Heart left ventricle (tissue), 16 donors: ENCODE data around the gene KLHL26. TPM values are rescaled to one million over a fixed set of nuclear protein-coding genes. Genes with fewer than 3 reads are reported as not detected.

ENCODE experiments used
- ATAC-seq, 4 donors: fragments of 200-7000 bp; cut with Tn5 transposase; one replicate each; pipeline ENCODE4 v1.9.1; 2020 to 2022; ENCODE audit warnings: moderate library complexity in 4 of 4, mild to moderate bottlenecking in 3 of 4, moderate number of reproducible peaks in 1 of 4
- DNase-seq, 5 donors: peaks; one replicate each; pipeline ENCODE4 v3.0.0-alpha.2; 2020
- H3K27ac ChIP-seq, 12 donors: fragments of 200-600 bp; sonication (generic) in 4 of 12; one replicate each; pipeline versions ENCODE4 v1.5.0 to v1.8.0; 2016 to 2022; ENCODE audit warnings: mild to moderate bottlenecking in 2 of 12
- H3K27me3 ChIP-seq, 9 donors: fragments of 200-600 bp; sonication (generic) in 2 of 9; one replicate each; pipeline versions ENCODE4 v1.5.1 to v1.8.0; 2016 to 2022; ENCODE audit warnings: mild to moderate bottlenecking in 3 of 9
- H3K36me3 ChIP-seq, 9 donors: fragments of 200-600 bp; sonication (generic) in 2 of 9; one replicate each; pipeline versions ENCODE4 v1.5.0 to v1.8.0; 2018 to 2022; ENCODE audit warnings: mild to moderate bottlenecking in 2 of 9
- H3K4me1 ChIP-seq, 12 donors: fragments of 200-600 bp; sonication (generic) in 4 of 12; one replicate each; pipeline versions ENCODE4 v1.5.0 to v1.8.0; 2016 to 2022; ENCODE audit warnings: mild to moderate bottlenecking in 3 of 12
- H3K4me3 ChIP-seq, 12 donors: fragments of 200-600 bp; sonication (generic) in 4 of 12; one replicate each; pipeline versions ENCODE4 v1.5.0 to v1.8.0; 2017 to 2022; ENCODE audit warnings: mild to moderate bottlenecking in 9 of 12, moderate library complexity in 4 of 12
- H3K9me3 ChIP-seq, 12 donors: fragments of 200-600 bp; sonication (generic) in 4 of 12; one replicate each; pipeline versions ENCODE4 v1.5.0 to v1.8.0; 2016 to 2022; ENCODE audit warnings: mild to moderate bottlenecking in 1 of 12
- POLR2A ChIP-seq, 2 donors: fragments of 450-650 bp; IDR thresholded peaks; one replicate each; pipeline ENCODE4 v1.6.1; 2017; ENCODE audit warnings: antibody characterized with exemption in 2 of 2, mild to moderate bottlenecking in 2 of 2, moderate library complexity in 2 of 2
- WGBS, 4 donors: extraction: QIAGEN DNeasy Blood & Tissue Kit in 2 of 4; methylation state at CpG; one replicate each; pipeline versions ENCODE4 v1.1.5 to v1.1.7; 2013 to 2018; 5-methylcytosine and 5-hydroxymethylcytosine counted together
- intact Hi-C, 10 donors: fragments of 100-400 bp; cut with DNase I; formaldehyde crosslinking; loops; one replicate each; pipeline versions ENCODE4 v1.11.1 to v1.14.2; 2022
- polyA plus RNA-seq, 2 donors: library from polyadenylated mRNA; stranded (reverse); fragments of 200-250 nt; gene quantifications; one replicate each; pipeline ENCODE4 v1.2.3, GENCODE V29; 2013
- total RNA-seq, 9 donors: library from RNA; depleted of rRNA in 2 of 9; stranded (reverse); fragments of >200 nt in 2 of 9; fragmentation: NEBNext Ultra II Directional in 3 of 9; extraction: Animal tissue kit (Norgen Biotek cat#: 25700) in 3 of 9; gene quantifications; one replicate each; pipeline versions ENCODE4 v1.1.0 to v1.2.4, GENCODE V29; 2016 to 2023
- TF ChIP-seq, protein P1 (sequence below), 12 donors: fragments of 200-600 bp; sonication (generic) in 4 of 12; IDR thresholded peaks; one replicate each; pipeline versions ENCODE4 v1.5.0 to v1.8.0; 2018 to 2022; ENCODE audit warnings: antibody characterized with exemption in 12 of 12, mild to moderate bottlenecking in 5 of 12
- donor health status: ischemic (EF 13 %, LVEDD 7.1; RV severe dilation, severe dysfunction).
- donor health status: healthy with polysubstance abuse.
- donor health status: DM: no; HTN: yes; CAD: no.
- donor health status: DM: no; HTN: no; CAD: no.
- donor health status: ischemic (EF 25% LVEDD 6.9; RV normal size, moderate dysfunction).
- donor health status: ischemic (EF 25% LVEDD 5.7; RV mildly dilated, moderate dysfunction).
- donor health status: healthy.
- donor health status: DM: yes; HTN: yes; CAD: no.
- donor health status: ischemic (EF 35%, LVEDD 5.7; RV mildly dilated, moderate dysfunction).
- donor health status: nonischemic (EF 11% LVEDD 7.7; RV severe dilation, severe dysfunction).
- donor health status: DM: yes; HTN: yes; CAD: no.
- donor health status: PGD.
- donor health status: ischemic (EF 29% LVEDD 5.4; RV normal size, mild dysfunction).
- donor health status: nonischemic (EF 23%, LVEDD 6.1; RV moderate dilation, normal function).

KLHL26 gene
- total and polyA plus RNA-seq, 11 donors = 2.8 to 11.4 (median 5.8) TPM

DNA sequence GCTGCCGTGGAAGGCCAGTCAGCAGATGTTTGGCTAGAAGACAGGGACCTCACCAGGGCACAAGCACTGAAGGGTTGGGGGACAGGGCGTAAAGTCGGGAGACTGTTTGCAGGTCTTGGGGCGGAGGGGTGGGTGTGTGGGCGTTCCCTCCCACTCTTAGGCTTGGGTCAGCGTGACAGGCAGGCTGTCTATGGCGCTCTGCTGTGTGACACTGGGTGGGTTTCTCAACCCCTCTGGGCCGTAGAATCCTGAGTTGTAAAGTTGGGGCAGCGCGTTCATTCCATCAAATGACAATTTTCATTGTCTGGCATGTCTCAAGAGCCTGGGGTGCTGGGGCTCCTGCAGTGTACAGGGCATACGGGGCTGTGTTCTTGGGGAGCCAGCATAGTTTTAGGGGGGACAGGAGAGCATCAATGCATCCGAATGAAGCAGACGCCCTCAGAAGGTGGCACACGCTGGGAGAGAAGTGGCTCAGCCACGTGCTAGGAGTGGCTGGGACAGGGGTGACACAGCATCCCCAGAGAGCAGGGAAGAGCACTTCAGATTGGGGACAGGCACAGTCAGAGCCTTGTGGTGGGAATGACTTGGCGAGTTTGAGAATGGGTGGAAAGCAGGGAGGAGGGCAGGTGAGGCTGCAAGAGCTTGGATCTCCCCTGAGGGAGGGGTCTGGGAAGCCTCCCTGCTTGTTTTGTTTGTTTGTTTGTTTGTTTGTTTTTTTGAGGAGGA is 51.1 kb downstream of the KLHL26 start:
- WGBS, 4 donors = 94 to 97% (median 95%) methylated on average over 9 to 16 of the region's 16 CpGs
- intact Hi-C loops = loop anchor here in 6 of 10 donors (5.0 to 10.0 kb wide), 4 partner anchors 144 to 223 kb away; partner anchors contain the start of gene UPF1 (in 3 of the 6)
- DNase-seq = no peak

DNA sequence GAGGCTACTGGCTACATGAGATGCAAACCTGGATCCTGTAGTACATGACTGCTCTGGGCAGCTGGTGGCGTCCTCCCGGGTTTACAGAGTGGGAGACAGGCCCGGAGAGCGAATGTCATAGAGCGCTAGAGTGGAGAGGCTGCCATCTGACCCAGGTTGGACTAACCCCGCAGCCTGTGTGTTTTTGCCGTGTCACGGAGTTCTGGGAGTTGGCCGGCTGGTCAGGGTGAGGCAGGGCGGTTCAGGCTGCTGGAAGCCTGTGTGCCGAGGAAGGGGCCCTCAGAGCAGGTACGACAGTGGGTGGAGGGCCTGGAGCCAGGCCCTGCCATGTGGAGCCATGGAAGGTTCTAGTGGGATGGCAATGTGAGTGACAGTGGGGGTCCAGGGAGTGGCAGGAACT is 59.2 kb downstream of the KLHL26 start:
- DNase-seq = no peak
- Histone ChIP-seq H3K4me1 (peaks cover 0 to 21% (median 14%) of the 10 kb centered on the region in 12 donors), H3K36me3 (no peaks in the 10 kb centered on the region), H3K27me3 (no peaks in the 10 kb centered on the region), H3K27ac (no peak overlapping the region), H3K4me3 (no peak overlapping the region), H3K9me3 (no peaks in the 10 kb centered on the region)
- no peak for TF ChIP-seq POLR2A (IDR thresholded peaks at IDR 0.05)
- WGBS, 4 donors = 92 to 97% (median 94%) methylated on average over 12 of the region's 12 CpGs
- intact Hi-C loops = no loop called here
- no peak for ATAC-seq

More for the DNA sequence above, 51.1 kb downstream of the KLHL26 start:
- TF ChIP-seq, protein P1, sequence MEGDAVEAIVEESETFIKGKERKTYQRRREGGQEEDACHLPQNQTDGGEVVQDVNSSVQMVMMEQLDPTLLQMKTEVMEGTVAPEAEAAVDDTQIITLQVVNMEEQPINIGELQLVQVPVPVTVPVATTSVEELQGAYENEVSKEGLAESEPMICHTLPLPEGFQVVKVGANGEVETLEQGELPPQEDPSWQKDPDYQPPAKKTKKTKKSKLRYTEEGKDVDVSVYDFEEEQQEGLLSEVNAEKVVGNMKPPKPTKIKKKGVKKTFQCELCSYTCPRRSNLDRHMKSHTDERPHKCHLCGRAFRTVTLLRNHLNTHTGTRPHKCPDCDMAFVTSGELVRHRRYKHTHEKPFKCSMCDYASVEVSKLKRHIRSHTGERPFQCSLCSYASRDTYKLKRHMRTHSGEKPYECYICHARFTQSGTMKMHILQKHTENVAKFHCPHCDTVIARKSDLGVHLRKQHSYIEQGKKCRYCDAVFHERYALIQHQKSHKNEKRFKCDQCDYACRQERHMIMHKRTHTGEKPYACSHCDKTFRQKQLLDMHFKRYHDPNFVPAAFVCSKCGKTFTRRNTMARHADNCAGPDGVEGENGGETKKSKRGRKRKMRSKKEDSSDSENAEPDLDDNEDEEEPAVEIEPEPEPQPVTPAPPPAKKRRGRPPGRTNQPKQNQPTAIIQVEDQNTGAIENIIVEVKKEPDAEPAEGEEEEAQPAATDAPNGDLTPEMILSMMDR (IDR thresholded peaks at IDR 0.05) = no peak
- TF ChIP-seq POLR2A (IDR thresholded peaks at IDR 0.05) = no peak
- no peaks in the 10 kb centered on the region for H3K9me3 ChIP-seq
- H3K27ac ChIP-seq = no peak overlapping the region
- H3K4me1 ChIP-seq = peaks cover 4 to 21% (median 10%) of the 10 kb centered on the region in 12 donors
- ATAC-seq = no peak
- no peaks in the 10 kb centered on the region for H3K27me3 ChIP-seq
- H3K4me3 ChIP-seq = no peak overlapping the region
- no peaks in the 10 kb centered on the region for H3K36me3 ChIP-seq

DNA sequence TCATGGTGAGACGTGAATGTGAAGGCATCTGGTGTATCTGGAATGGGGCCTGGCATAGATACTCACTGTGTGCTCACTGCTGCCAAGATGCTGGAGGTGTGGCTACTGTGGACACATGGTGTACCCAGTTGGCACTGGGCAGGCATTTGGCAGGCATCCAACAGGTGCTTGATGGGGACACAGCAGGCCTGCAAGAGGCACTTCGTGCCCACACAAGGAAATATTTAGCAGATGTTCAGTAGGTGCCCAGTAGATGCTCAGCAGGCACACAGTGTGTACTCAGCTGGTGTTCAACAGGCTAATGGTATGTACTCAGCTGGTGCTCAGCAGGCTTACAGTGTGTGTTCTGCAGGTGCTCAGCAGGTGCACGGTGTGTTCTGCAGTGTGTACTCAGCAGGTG is 60.9 kb downstream of the KLHL26 start:
- WGBS, 4 donors = 64 to 83% (median 73%) methylated on average over 2 to 3 of the region's 3 CpGs
- H3K4me3 ChIP-seq = no peak overlapping the region
- H3K27ac ChIP-seq = no peak overlapping the region
- H3K36me3 ChIP-seq = no peaks in the 10 kb centered on the region
- ATAC-seq = no peak
- TF ChIP-seq, protein P1 (IDR thresholded peaks at IDR 0.05) = no peak
- TF ChIP-seq POLR2A (IDR thresholded peaks at IDR 0.05) = no peak
- H3K4me1 ChIP-seq = peaks cover 0 to 28% (median 20%) of the 10 kb centered on the region in 12 donors
- H3K9me3 ChIP-seq = no peaks in the 10 kb centered on the region
- DNase-seq = peak in 1 of 5 donors; percentile 54
- H3K27me3 ChIP-seq = no peaks in the 10 kb centered on the region
- intact Hi-C loops = no loop called here

DNA sequence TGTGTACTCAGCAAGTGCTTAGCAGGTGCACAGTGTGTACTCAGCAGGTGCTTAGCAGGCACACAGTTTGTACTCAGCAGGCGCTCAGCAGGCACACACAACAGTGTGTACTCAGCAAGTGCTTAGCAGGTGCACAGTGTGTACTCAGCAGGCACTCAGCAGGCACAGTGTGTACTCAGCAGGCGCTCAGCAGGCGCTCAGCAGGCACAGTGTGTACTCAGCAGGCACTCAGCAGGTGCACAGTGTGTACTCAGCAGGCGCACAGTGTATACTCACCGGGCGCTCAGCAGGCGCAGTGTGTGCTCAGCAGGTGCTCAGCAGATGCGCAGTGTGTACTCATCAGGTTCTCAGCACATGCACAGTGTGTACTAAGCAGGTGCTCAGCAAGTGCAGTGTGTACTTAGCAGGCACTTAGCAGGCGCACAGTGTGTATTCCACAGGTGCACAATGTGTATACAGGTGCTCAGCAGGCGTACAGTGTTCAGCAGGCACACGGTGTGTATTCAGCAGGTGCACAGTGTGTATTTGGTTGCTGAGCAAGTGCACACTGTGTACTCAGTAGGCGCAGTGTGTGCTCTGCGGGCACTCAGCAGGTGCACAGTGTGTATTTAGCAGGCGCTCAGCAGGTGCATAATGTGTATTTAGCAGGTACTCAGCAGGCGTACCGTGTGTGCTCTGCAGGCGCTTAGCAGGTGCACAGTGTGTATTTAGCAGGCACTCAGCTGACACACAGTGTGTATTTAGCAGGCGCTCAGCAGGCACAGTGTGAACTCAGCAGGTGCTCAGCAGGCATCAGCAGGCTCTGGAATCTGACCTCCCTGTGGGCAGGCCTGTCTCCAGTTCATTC is 61.7 kb downstream of the KLHL26 start:
- no peaks in the 10 kb centered on the region for H3K36me3 ChIP-seq
- ATAC-seq (no peak), DNase-seq (no peak)
- 89 to 97% (median 95%) methylated on average over 11 to 18 of the region's 18 CpGs for WGBS, 4 donors
- no peaks in the 10 kb centered on the region for H3K9me3 ChIP-seq
- no peaks in the 10 kb centered on the region for H3K27me3 ChIP-seq
- no peak overlapping the region for H3K4me3 ChIP-seq
- no peak overlapping the region for H3K27ac ChIP-seq
- peaks cover 0 to 28% (median 20%) of the 10 kb centered on the region in 12 donors for H3K4me1 ChIP-seq
- intact Hi-C loops = no loop called here
- TF ChIP-seq, protein P1 (IDR thresholded peaks at IDR 0.05) = no peak
- no peak for TF ChIP-seq POLR2A (IDR thresholded peaks at IDR 0.05)
